BE2C (cell line): ENCODE results near the gene SDR9C7.
"Not testable (repeated sequence)": the region's sequence is repeated elsewhere in the genome, so short reads cannot be mapped to it uniquely, and the experiment has no call there.

ENCODE experiments used
- DNase-seq: peaks from one replicate; pipeline ENCODE4 v3.0.0-alpha.2; 2020
- H3K27me3 ChIP-seq: fragments of 250-450 bp; sonication (Bioruptor Pico); 2 replicates; pipeline ENCODE4 v1.5.1; 2020; ENCODE audit warnings: mild to moderate bottlenecking
- H3K36me3 ChIP-seq: fragments of 250-450 bp; sonication (Bioruptor Pico); 2 replicates; pipeline ENCODE4 v1.5.1; 2020; ENCODE audit warnings: mild to moderate bottlenecking
- H3K4me1 ChIP-seq: fragments of 250-450 bp; sonication (Bioruptor Pico); 2 replicates; pipeline ENCODE4 v1.5.1; 2020
- H3K4me3 ChIP-seq: 2 replicates; pipeline ENCODE4 v1.5.1; 2011; ENCODE audit warnings: low read depth, low read length
- H3K9me3 ChIP-seq: fragments of 250-450 bp; sonication (Bioruptor Pico); 2 replicates; pipeline ENCODE4 v1.5.1; 2020
- CTCF ChIP-seq: IDR thresholded peaks from 2 replicates; pipeline ENCODE4 v1.5.1; 2012; ENCODE audit warnings: mild to moderate bottlenecking, low read depth, low read length

The SDR9C7 gene

GRCh38 chr12:56951582-56952339 is 17.6 kb upstream of the SDR9C7 start:
- H3K4me3 ChIP-seq = no peak overlapping the region
- no peak for DNase-seq
- no peaks in the 10 kb centered on the region for H3K36me3 ChIP-seq
- no peaks in the 10 kb centered on the region for H3K4me1 ChIP-seq
- peaks cover 3% of the 10 kb centered on the region; the same call in 1 of the 2 replicates for H3K27me3 ChIP-seq
- H3K9me3 ChIP-seq = no peaks in the 10 kb centered on the region
- no peak for TF ChIP-seq CTCF

GRCh38 chr12:56948881-56949280 is 14.7 kb upstream of the SDR9C7 start:
- Histone ChIP-seq H3K27me3 (no peaks in the 10 kb centered on the region), H3K9me3 (no peaks in the 10 kb centered on the region), H3K4me3 (no peak overlapping the region), H3K4me1 (no peaks in the 10 kb centered on the region), H3K36me3 (no peaks in the 10 kb centered on the region)
- no peak for DNase-seq
- TF ChIP-seq CTCF = no peak

GRCh38 chr12:56948457-56948777 is 14.2 kb upstream of the SDR9C7 start:
- H3K36me3 ChIP-seq = no peaks in the 10 kb centered on the region
- no peaks in the 10 kb centered on the region for H3K9me3 ChIP-seq
- no peak overlapping the region for H3K4me3 ChIP-seq
- DNase-seq = no peak
- H3K27me3 ChIP-seq = no peaks in the 10 kb centered on the region
- TF ChIP-seq CTCF = no peak
- H3K4me1 ChIP-seq = no peaks in the 10 kb centered on the region

GRCh38 chr12:56947633-56948456 is 13.6 kb upstream of the SDR9C7 start:
- Histone ChIP-seq H3K27me3 (no peaks in the 10 kb centered on the region), H3K36me3 (no peaks in the 10 kb centered on the region), H3K9me3 (no peaks in the 10 kb centered on the region), H3K4me1 (no peaks in the 10 kb centered on the region), H3K4me3 (no peak overlapping the region)
- peak; percentile 14; the same call in 1 of the 2 replicates for TF ChIP-seq CTCF
- DNase-seq = no peak

GRCh38 chr12:56943878-56944277 is 9.7 kb upstream of the SDR9C7 start:
- TF ChIP-seq CTCF = no peak
- Histone ChIP-seq H3K27me3 (no peaks in the 10 kb centered on the region), H3K4me3 (no peak overlapping the region), H3K4me1 (no peaks in the 10 kb centered on the region), H3K9me3 (no peaks in the 10 kb centered on the region), H3K36me3 (no peaks in the 10 kb centered on the region)
- no peak for DNase-seq

GRCh38 chr12:56943374-56943773 is 9.2 kb upstream of the SDR9C7 start:
- not testable (repeated sequence) for H3K9me3 ChIP-seq, H3K4me3 ChIP-seq, H3K27me3 ChIP-seq, H3K4me1 ChIP-seq, H3K36me3 ChIP-seq, DNase-seq
